Breast epithelium (tissue), 4 donors: Measurements from ENCODE around the gene AGAP1. TPM values are rescaled to one million over a fixed set of nuclear protein-coding genes. Genes with fewer than 3 reads are reported as not detected.
A peak's percentile ranks its signal among the peaks of the same experiment; 100 is the strongest.

Source experiments
- DNase-seq, 2 donors: peaks; one replicate each; pipeline ENCODE4 v3.0.0-alpha.2; 2019; ENCODE audit warnings: low spot score in 2 of 2
- H3K27ac ChIP-seq, 2 donors: fragments of 200-600 bp; sonication (generic) in 1 of 2; one replicate each; pipeline ENCODE4 v1.5.1; 2016 to 2019; ENCODE audit warnings: mild to moderate bottlenecking in 1 of 2
- H3K27me3 ChIP-seq, 2 donors: fragments of 200-600 bp; sonication (generic) in 1 of 2; one replicate each; pipeline versions ENCODE4 v1.5.1 to v1.6.0; 2017 to 2019; ENCODE audit warnings: control low read depth in 1 of 2, mild to moderate bottlenecking in 1 of 2
- H3K36me3 ChIP-seq: fragments of 200-600 bp; one replicate; pipeline ENCODE4 v1.5.1; 2019
- H3K4me1 ChIP-seq, 2 donors: fragments of 200-600 bp; sonication (generic); one replicate each; pipeline ENCODE4 v1.5.1; 2016 to 2019; ENCODE audit warnings: control low read depth in 1 of 2
- H3K4me3 ChIP-seq, 3 donors: fragments of 200-600 bp; sonication (generic); 1 replicate in 2 of 3; 2 replicates in 1 of 3; pipeline ENCODE4 v1.5.1; 2016 to 2019; ENCODE audit warnings: mild to moderate bottlenecking in 3 of 3, moderate library complexity in 2 of 3
- H3K9me3 ChIP-seq, 2 donors: fragments of 200-600 bp; sonication (generic) in 1 of 2; one replicate each; pipeline ENCODE4 v1.5.1; 2016 to 2019; ENCODE audit warnings: control low read depth in 1 of 2
- POLR2A ChIP-seq: fragments of 450-650 bp; IDR thresholded peaks from one replicate; pipeline ENCODE4 v1.6.1; 2016; ENCODE audit warnings: antibody characterized with exemption, mild to moderate bottlenecking, moderate library complexity
- POLR2AphosphoS5 ChIP-seq, 3 donors: sonication (generic); formaldehyde crosslinking; IDR thresholded peaks; one replicate each; pipeline ENCODE4 v1.6.1; 2017; ENCODE audit warnings: antibody characterized with exemption in 3 of 3
- intact Hi-C: fragments of 100-400 bp; cut with DNase I; formaldehyde crosslinking; loops from one replicate; pipeline ENCODE4 v1.15.1; 2023; ENCODE audit warnings: low total_unique reads
- total RNA-seq, 3 donors: library from RNA; depleted of rRNA; stranded (reverse); fragments of >200 nt; gene quantifications; one replicate each; pipeline ENCODE4 v1.1.0, GENCODE V29; 2016
- TF ChIP-seq, protein P1 (sequence below), 3 donors: fragments of 450-650 bp; IDR thresholded peaks; one replicate each; pipeline ENCODE4 v1.5.1; 2016 to 2017; ENCODE audit warnings: antibody characterized with exemption in 3 of 3, mild to moderate bottlenecking in 3 of 3, moderate library complexity in 3 of 3

Gene AGAP1
- total RNA-seq, 3 donors from 2014 or later = 19.7 to 27.1 (median 25.9) TPM

DNA sequence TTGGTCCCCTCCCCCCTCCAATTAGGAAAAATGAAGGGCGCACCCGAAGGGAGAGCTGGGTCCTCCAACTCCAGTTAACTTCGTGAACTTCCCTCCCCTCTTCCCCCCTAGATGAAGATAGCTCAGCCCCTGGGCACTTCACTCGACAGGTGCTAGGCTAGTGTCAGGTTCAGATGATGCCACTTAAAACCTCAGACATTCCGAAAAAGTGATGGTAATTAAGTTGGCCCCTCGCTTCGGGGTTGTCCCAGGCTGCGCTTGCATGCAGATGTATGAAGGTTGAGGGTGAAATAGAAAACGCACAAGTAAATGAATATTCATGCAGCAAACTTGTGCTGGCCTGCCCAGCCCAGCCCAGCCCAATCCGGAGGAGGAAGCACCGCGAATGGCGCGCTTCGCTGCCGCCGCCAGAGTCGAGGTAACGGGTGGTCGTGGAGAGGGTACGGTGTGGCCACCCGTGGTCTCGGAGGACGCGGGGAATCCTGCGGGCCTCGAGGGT is 677.4 kb downstream of the AGAP1 start:
- DNase-seq = no peak
- Histone ChIP-seq H3K4me3 (peak overlapping the region in 1 of 3 donors; percentile 17), H3K4me1 (peaks cover 16 to 23% of the 10 kb centered on the region in 2 donors), H3K9me3 (no peaks in the 10 kb centered on the region), H3K36me3 (no peaks in the 10 kb centered on the region), H3K27ac (no peak overlapping the region), H3K27me3 (peaks cover 21 to 87% of the 10 kb centered on the region in 2 donors)
- intact Hi-C loops = loop anchor here (10.0 kb wide), 1 partner anchor 406 kb away; no protein-coding TSS in a partner anchor
- TF ChIP-seq POLR2AphosphoS5 (IDR thresholded peaks at IDR 0.05) (no peak), POLR2A (no peak)
- TF ChIP-seq, protein P1, sequence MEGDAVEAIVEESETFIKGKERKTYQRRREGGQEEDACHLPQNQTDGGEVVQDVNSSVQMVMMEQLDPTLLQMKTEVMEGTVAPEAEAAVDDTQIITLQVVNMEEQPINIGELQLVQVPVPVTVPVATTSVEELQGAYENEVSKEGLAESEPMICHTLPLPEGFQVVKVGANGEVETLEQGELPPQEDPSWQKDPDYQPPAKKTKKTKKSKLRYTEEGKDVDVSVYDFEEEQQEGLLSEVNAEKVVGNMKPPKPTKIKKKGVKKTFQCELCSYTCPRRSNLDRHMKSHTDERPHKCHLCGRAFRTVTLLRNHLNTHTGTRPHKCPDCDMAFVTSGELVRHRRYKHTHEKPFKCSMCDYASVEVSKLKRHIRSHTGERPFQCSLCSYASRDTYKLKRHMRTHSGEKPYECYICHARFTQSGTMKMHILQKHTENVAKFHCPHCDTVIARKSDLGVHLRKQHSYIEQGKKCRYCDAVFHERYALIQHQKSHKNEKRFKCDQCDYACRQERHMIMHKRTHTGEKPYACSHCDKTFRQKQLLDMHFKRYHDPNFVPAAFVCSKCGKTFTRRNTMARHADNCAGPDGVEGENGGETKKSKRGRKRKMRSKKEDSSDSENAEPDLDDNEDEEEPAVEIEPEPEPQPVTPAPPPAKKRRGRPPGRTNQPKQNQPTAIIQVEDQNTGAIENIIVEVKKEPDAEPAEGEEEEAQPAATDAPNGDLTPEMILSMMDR (IDR thresholded peaks at IDR 0.05) = no peak

DNA sequence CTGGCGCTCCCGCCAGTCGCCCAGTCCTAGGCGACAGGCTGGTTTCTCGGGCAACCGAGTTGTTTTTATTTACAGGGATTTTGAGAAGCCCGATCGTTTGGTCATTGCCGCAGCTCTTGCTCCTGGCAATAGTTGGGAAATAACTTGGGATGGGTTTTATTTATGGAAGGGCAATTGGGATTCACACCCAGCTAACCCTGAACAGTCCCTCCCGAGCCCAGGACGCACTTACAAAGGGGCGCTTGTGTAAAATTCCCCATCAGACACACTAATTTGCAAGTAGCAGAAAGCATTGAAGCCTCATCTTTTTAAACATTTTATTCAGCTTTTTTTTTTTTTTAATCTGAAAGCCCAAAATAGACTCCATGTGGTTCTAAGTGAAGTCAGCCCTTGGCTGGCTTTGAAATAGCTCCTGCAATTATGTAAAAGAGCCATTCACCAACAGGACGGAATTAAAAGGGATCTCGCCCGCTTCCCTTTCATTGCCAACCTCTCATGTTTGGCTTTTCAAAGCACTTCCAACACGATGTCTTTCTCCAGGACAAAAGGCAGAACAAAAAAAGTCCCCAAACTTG is 677.9 kb downstream of the AGAP1 start:
- Histone ChIP-seq H3K9me3 (no peaks in the 10 kb centered on the region), H3K36me3 (no peaks in the 10 kb centered on the region), H3K27ac (no peak overlapping the region), H3K27me3 (peaks cover 21 to 87% of the 10 kb centered on the region in 2 donors), H3K4me3 (peak overlapping the region in 1 of 3 donors; percentile 33), H3K4me1 (peaks cover 16 to 17% of the 10 kb centered on the region in 2 donors)
- intact Hi-C loops = loop anchor here (10.0 kb wide), 1 partner anchor 407 kb away; no protein-coding TSS in a partner anchor
- TF ChIP-seq POLR2AphosphoS5 (IDR thresholded peaks at IDR 0.05) (no peak), POLR2A (no peak)
- DNase-seq = no peak

DNA sequence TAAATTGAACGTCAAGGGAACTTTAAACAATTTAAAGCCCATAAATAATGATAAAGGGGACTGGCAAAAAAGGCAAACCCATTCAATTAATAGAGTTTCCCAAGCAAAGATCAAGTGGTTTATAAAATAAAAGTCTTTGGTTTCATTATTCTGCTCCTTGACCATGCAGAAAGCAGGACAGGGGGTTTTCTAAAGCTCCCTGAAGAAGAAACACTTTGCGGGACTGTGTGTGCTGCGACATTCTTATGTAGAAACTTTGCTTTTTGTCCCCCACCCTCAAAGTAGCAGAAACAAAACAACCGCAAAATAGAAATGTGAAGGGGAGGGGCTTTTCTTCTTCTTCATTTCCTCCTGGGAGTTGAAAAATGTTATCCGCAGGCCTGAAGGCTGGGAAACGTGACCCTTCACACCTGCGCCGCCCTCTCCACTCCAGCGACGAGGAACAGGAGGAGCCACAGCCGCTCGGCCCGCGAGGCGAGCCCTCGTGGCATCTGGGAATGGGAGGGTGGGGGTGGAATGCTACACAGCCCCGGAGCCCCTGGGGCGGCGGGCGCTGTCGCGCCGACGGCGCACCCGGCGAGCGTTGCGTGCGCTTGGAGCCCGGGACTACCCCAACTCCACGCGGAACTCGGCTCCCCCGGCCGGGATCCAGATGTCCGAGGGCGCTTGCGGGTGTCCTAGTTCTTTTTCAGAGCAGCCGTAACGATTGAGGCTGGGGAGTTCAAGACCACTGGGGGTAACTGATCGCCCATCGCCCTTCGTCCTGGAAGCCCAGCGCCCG is 678.6 kb downstream of the AGAP1 start:
- no peak for DNase-seq
- Histone ChIP-seq H3K4me3 (peak overlapping the region in 1 of 3 donors; percentile 33), H3K9me3 (no peaks in the 10 kb centered on the region), H3K27ac (no peak overlapping the region), H3K36me3 (no peaks in the 10 kb centered on the region), H3K27me3 (peaks cover 16 to 87% of the 10 kb centered on the region in 2 donors), H3K4me1 (peaks cover 11 to 13% of the 10 kb centered on the region in 2 donors)
- TF ChIP-seq, protein P1 (IDR thresholded peaks at IDR 0.05) = no peak
- TF ChIP-seq POLR2AphosphoS5 (IDR thresholded peaks at IDR 0.05) (no peak), POLR2A (no peak)
- intact Hi-C loops = loop anchor here (10.0 kb wide), 1 partner anchor 408 kb away; no protein-coding TSS in a partner anchor

DNA sequence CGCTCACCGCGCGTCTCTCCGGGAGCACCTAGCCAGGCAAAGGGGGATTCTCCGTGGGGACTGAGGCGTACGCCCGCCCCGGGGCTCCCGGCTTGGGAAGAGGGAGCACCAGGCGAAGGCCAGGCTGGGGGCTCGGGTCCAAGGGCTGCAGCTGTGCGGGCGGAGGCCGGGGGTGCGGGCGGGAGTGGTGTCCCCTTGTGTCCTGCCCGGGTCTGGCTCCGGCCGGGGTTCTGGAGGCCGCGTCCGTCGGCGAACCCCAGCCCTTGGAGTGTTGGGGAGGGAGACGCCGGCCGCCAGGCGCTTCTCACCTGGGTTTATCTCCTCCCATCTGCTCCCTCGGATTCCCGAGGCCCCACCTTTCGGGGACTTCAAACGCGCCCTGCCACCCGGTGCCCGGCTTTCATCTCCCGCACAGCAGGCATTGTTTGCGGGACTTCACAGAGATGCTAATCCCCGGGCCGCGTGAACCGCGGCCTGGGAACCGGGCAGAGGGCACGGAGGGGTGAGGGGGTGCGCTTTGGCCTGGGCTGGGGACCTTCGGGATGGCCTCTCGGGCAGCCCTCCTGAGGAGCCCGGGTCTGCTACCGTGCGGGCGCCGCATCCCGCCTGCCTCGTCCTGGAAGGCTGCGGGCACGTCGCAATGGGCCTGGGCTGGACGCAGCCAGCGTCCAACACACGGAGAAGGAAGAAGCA is 679.3 kb downstream of the AGAP1 start:
- intact Hi-C loops = loop anchor here (10.0 kb wide), 1 partner anchor 408 kb away; no protein-coding TSS in a partner anchor

More for the DNA sequence above, 679.3 kb downstream of the AGAP1 start:
- Histone ChIP-seq H3K4me1 (peaks cover 6 to 10% of the 10 kb centered on the region in 2 donors), H3K27me3 (peaks cover 10 to 87% of the 10 kb centered on the region in 2 donors), H3K4me3 (no peak overlapping the region), H3K36me3 (no peaks in the 10 kb centered on the region), H3K9me3 (no peaks in the 10 kb centered on the region), H3K27ac (no peak overlapping the region)
- DNase-seq = no peak
- TF ChIP-seq, protein P1 (IDR thresholded peaks at IDR 0.05) = no peak
- TF ChIP-seq POLR2A (no peak), POLR2AphosphoS5 (IDR thresholded peaks at IDR 0.05) (no peak)
